HEK293T (cell line): ENCODE measurements around the gene SPAG7.

ENCODE experiments used
- BHLHE40 ChIP-seq: fragments of 450-650 bp; IDR thresholded peaks from 2 replicates; pipeline ENCODE4 v1.6.1; 2016; ENCODE audit warnings: mild to moderate bottlenecking, moderate library complexity, borderline replicate concordance
- CTBP1 ChIP-seq: fragments of 450-650 bp; IDR thresholded peaks from 2 replicates; pipeline ENCODE4 v1.6.1; 2016; ENCODE audit warnings: borderline replicate concordance
- ELF4 ChIP-seq: fragments of 450-650 bp; IDR thresholded peaks from 2 replicates; pipeline ENCODE4 v1.6.1; 2017; ENCODE audit warnings: antibody characterized with exemption
- FOXM1 ChIP-seq: fragments of 450-650 bp; IDR thresholded peaks from 2 replicates; pipeline ENCODE4 v1.6.1; 2017; ENCODE audit warnings: mild to moderate bottlenecking, borderline replicate concordance
- NFRKB ChIP-seq: fragments of 450-650 bp; IDR thresholded peaks from 2 replicates; pipeline ENCODE4 v1.6.1; 2016; ENCODE audit warnings: mild to moderate bottlenecking, moderate library complexity
- SP1 ChIP-seq: fragments of 450-650 bp; IDR thresholded peaks from 2 replicates; pipeline ENCODE4 v1.6.1; 2017
- SUZ12 ChIP-seq: fragments of 450-650 bp; IDR thresholded peaks from 2 replicates; pipeline ENCODE4 v1.6.1; 2016; ENCODE audit warnings: mild to moderate bottlenecking
- ZNF384 ChIP-seq: fragments of 450-650 bp; IDR thresholded peaks from 2 replicates; pipeline ENCODE4 v1.6.1; 2016
- TF ChIP-seq, protein P1 (sequence below): fragments of 450-650 bp; IDR thresholded peaks from 2 replicates; pipeline ENCODE4 v1.6.1; 2016

GRCh38 chr17:4980644-4981216 lies 13.1 kb upstream of the SPAG7 start:
- TF ChIP-seq, protein P1, sequence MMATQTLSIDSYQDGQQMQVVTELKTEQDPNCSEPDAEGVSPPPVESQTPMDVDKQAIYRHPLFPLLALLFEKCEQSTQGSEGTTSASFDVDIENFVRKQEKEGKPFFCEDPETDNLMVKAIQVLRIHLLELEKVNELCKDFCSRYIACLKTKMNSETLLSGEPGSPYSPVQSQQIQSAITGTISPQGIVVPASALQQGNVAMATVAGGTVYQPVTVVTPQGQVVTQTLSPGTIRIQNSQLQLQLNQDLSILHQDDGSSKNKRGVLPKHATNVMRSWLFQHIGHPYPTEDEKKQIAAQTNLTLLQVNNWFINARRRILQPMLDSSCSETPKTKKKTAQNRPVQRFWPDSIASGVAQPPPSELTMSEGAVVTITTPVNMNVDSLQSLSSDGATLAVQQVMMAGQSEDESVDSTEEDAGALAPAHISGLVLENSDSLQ = no peak
- TF ChIP-seq CTBP1 (no peak), SP1 (no peak), BHLHE40 (no peak), SUZ12 (no peak), NFRKB (no peak), ELF4 (no peak), FOXM1 (no peak), ZNF384 (no peak)
